ENCODE data around the gene TEF. TPM values are rescaled to one million over a fixed set of nuclear protein-coding genes. Genes with fewer than 3 reads are reported as not detected.
"Not testable (repeated sequence)": the region's sequence is repeated elsewhere in the genome, so short reads cannot be mapped to it uniquely, and the experiment has no call there.

TEF gene
- total and polyA plus RNA-seq, 7 donors: 12.6 to 30.3 (median 21.3) TPM

- Histone ChIP-seq H3K4me3 (no peak overlapping the region), H3K27ac (no peak overlapping the region), H3K4me1 (peaks cover 0 to 22% (median 6%) of the 10 kb centered on the region in 4 donors), H3K27me3 (no peaks in the 10 kb centered on the region), H3K9me3 (no peaks in the 10 kb centered on the region), H3K36me3 (peaks cover 0 to 51% (median 11%) of the 10 kb centered on the region in 4 donors)
- no peak for DNase-seq
- intact Hi-C loops (cut with DNase I): no loop called here
- WGBS, 2 donors: 98 to 99% methylated on average over 8 of the region's 8 CpGs
- no peak for TF ChIP-seq CTCF (IDR thresholded peaks at IDR 0.05)
- TF ChIP-seq EP300 (IDR thresholded peaks at IDR 0.05): no peak
- no peak for TF ChIP-seq POLR2AphosphoS5 (IDR thresholded peaks at IDR 0.05)
- TF ChIP-seq POLR2A (IDR thresholded peaks at IDR 0.05): no peak
Observed at GRCh38 chr22:41429951-41430332, 48.2 kb downstream of the TEF start.

GRCh38 chr22:41431656-41432055, 49.9 kb downstream of the TEF start:
- Histone ChIP-seq H3K9me3 (no peaks in the 10 kb centered on the region), H3K4me3 (no peak overlapping the region), H3K4me1 (peaks cover 0 to 39% (median 18%) of the 10 kb centered on the region in 4 donors), H3K27ac (peak overlapping the region in 3 of 4 donors; percentile 17 to 36 (median 22)), H3K27me3 (no peaks in the 10 kb centered on the region), H3K36me3 (peaks cover 17 to 56% (median 25%) of the 10 kb centered on the region in 4 donors)
- TF ChIP-seq POLR2AphosphoS5 (IDR thresholded peaks at IDR 0.05) (peak in 1 of 4 donors; percentile 45), POLR2A (IDR thresholded peaks at IDR 0.05) (no peak), EP300 (IDR thresholded peaks at IDR 0.05) (no peak)
- intact Hi-C loops (cut with DNase I): no loop called here
- 84 to 87% methylated on average over 6 of the region's 6 CpGs for WGBS, 2 donors
- DNase-seq: no peak

- 85 to 91% methylated on average over 1 of the region's 1 CpG for WGBS, 2 donors
- H3K27me3 ChIP-seq; DNase-seq; H3K4me3 ChIP-seq; H3K9me3 ChIP-seq; intact Hi-C loops (cut with DNase I): not testable (repeated sequence)
- H3K27ac ChIP-seq: peak overlapping the region; percentile 3 to 47 (median 35)
- peaks cover 24 to 65% (median 34%) of the 10 kb centered on the region in 4 donors for H3K36me3 ChIP-seq
- H3K4me1 ChIP-seq: peaks cover 0 to 40% (median 23%) of the 10 kb centered on the region in 4 donors
Observed at GRCh38 chr22:41433480-41433879, 51.7 kb downstream of the TEF start.

GRCh38 chr22:41434361-41435003, 52.7 kb downstream of the TEF start:
- WGBS, 2 donors: 84 to 88% methylated on average over 5 of the region's 5 CpGs
- H3K4me3 ChIP-seq; DNase-seq; H3K27me3 ChIP-seq; H3K9me3 ChIP-seq; intact Hi-C loops (cut with DNase I): not testable (repeated sequence)
- H3K27ac ChIP-seq: peak overlapping the region; percentile 23 to 47 (median 38)
- H3K4me1 ChIP-seq: peaks cover 0 to 49% (median 33%) of the 10 kb centered on the region in 4 donors
- peaks cover 24 to 65% (median 34%) of the 10 kb centered on the region in 4 donors for H3K36me3 ChIP-seq
- peak in 1 of 4 donors; percentile 12 for TF ChIP-seq POLR2AphosphoS5 (IDR thresholded peaks at IDR 0.05)

GRCh38 chr22:41435560-41435959, 53.8 kb downstream of the TEF start:
- 73 to 77% methylated on average over 4 of the region's 4 CpGs for WGBS, 2 donors
- H3K9me3 ChIP-seq: no peaks in the 10 kb centered on the region
- H3K27me3 ChIP-seq: no peaks in the 10 kb centered on the region
- peak overlapping the region; percentile 23 to 47 (median 38) for H3K27ac ChIP-seq
- TF ChIP-seq POLR2A (IDR thresholded peaks at IDR 0.05) (no peak), CTCF (IDR thresholded peaks at IDR 0.05) (no peak), EP300 (IDR thresholded peaks at IDR 0.05) (no peak), POLR2AphosphoS5 (IDR thresholded peaks at IDR 0.05) (peak in 1 of 4 donors; percentile 25)
- intact Hi-C loops (cut with DNase I): no loop called here
- DNase-seq: no peak
- no peak overlapping the region for H3K4me3 ChIP-seq
- peaks cover 0 to 59% (median 40%) of the 10 kb centered on the region in 4 donors for H3K4me1 ChIP-seq
- H3K36me3 ChIP-seq: peaks cover 24 to 66% (median 34%) of the 10 kb centered on the region in 4 donors

- WGBS, 2 donors: 88 to 89% methylated on average over 23 of the region's 23 CpGs
- Histone ChIP-seq H3K27me3 (no peaks in the 10 kb centered on the region), H3K4me3 (no peak overlapping the region), H3K36me3 (peaks cover 24 to 65% (median 32%) of the 10 kb centered on the region in 4 donors), H3K27ac (peak overlapping the region in 3 of 4 donors; percentile 23 to 47 (median 44)), H3K9me3 (no peaks in the 10 kb centered on the region), H3K4me1 (peaks cover 0 to 65% (median 47%) of the 10 kb centered on the region in 4 donors)
- TF ChIP-seq CTCF (IDR thresholded peaks at IDR 0.05) (no peak), POLR2A (IDR thresholded peaks at IDR 0.05) (no peak), EP300 (IDR thresholded peaks at IDR 0.05) (no peak), POLR2AphosphoS5 (IDR thresholded peaks at IDR 0.05) (peak in 2 of 4 donors; percentile 35 to 43)
- intact Hi-C loops (cut with DNase I): no loop called here
- DNase-seq: no peak
Observed at GRCh38 chr22:41436322-41437113, 54.8 kb downstream of the TEF start.

Measured in sigmoid colon (tissue), 7 donors.